Measurements from ENCODE around the gene COL1A2.

DNA sequence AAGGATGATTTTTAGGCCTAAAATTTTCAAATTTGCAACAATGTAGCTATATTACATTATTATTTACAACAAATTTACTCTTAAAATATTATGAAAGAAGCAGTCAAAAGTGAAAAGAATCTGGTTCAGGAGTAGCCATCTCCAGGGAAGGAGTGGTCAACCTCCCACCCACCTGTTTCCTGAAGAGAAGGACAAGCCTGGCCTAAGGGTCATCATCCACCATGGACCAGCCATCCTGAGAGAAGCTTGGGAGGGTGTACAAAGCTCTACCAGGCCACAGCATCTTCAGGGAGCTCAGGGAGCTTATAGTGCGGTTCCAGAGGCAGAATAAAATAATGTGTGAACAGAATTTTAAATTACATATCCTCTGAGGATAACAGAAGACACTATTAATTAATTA lies 38.1 kb downstream of the COL1A2 start:
- no peak for TF ChIP-seq POLR2A (IDR thresholded peaks at IDR 0.05; ENCODE audit: low read depth, low read length)
- TF ChIP-seq TAF1 (IDR thresholded peaks at IDR 0.05; ENCODE audit: borderline replicate concordance, low read depth, low read length) = no peak
- TF ChIP-seq POLR2AphosphoS5 (IDR thresholded peaks at IDR 0.05; ENCODE audit: low read depth, low read length) = no peak
